ENCODE data around the gene LRRC3C.
"Not testable (repeated sequence)": the region's sequence is repeated elsewhere in the genome, so short reads cannot be mapped to it uniquely, and the experiment has no call there.

GRCh38 chr17:39902027-39902426 lies 25.5 kb upstream of the LRRC3C start:
- not testable (repeated sequence) for TF ChIP-seq CTCF (conservative IDR thresholded peaks at IDR 0.05; ENCODE audit: low read depth, low read length); EZH2 (IDR thresholded peaks at IDR 0.05; ENCODE audit: borderline replicate concordance, low read depth, low read length, poor library complexity, severe bottlenecking)

Data from A673 (cell line).